Testis (tissue), 3 donors: ENCODE measurements around the gene FAM177A1. TPM values are rescaled to one million over a fixed set of nuclear protein-coding genes. Genes with fewer than 3 reads are reported as not detected.

Experiments used
- DNase-seq: peaks from one replicate; pipeline ENCODE4 v3.0.0-alpha.2; 2019
- H3K27ac ChIP-seq, 2 donors: fragments of 200-600 bp; sonication (generic); one replicate each; pipeline ENCODE4 v1.5.1; 2019
- H3K27me3 ChIP-seq: fragments of 200-600 bp; sonication (generic); one replicate; pipeline ENCODE4 v1.5.1; 2019
- H3K36me3 ChIP-seq: fragments of 200-600 bp; sonication (generic); one replicate; pipeline ENCODE4 v1.5.1; 2017; ENCODE audit warnings: low read depth; ENCODE audit errors: missing control alignments
- H3K4me1 ChIP-seq: fragments of 200-600 bp; sonication (generic); one replicate; pipeline ENCODE4 v1.5.1; 2019
- H3K4me3 ChIP-seq, 2 donors: fragments of 200-600 bp; sonication (generic); one replicate each; pipeline ENCODE4 v1.5.1; 2017 to 2019
- H3K9me3 ChIP-seq: fragments of 200-600 bp; sonication (generic); one replicate; pipeline ENCODE4 v1.5.1; 2017
- POLR2A ChIP-seq: fragments of 450-650 bp; IDR thresholded peaks from one replicate; pipeline ENCODE4 v1.6.1; 2017; ENCODE audit warnings: antibody characterized with exemption, mild to moderate bottlenecking, moderate library complexity
- WGBS, 2 donors: methylation state at CpG; one replicate each; pipeline ENCODE4 v1.1.5; 2018; 5-methylcytosine and 5-hydroxymethylcytosine counted together
- intact Hi-C: fragments of 100-400 bp; cut with DNase I; formaldehyde crosslinking; loops from one replicate; pipeline ENCODE4 v1.15.1; 2023; ENCODE audit warnings: low total_unique reads
- polyA plus RNA-seq: library from polyadenylated mRNA; stranded (reverse); fragments of 350-450 nt; fragmentation: Illumina TruSeq; extraction: RNeasy Lipid Tissue Mini Kit (QIAGEN cat#74804); gene quantifications from one replicate; pipeline ENCODE4 v1.2.3, GENCODE V29; 2014; ENCODE audit warnings: low read depth, low replicate concordance; ENCODE audit not compliant: insufficient read depth
- total RNA-seq, 2 donors: library from RNA; depleted of rRNA; stranded (reverse); fragments of >200 nt; gene quantifications; one replicate each; pipeline ENCODE4 v1.2.3, GENCODE V29; 2016
- TF ChIP-seq, protein P1 (sequence below), 3 experiments: fragments of 450-650 bp in 2 of 3; fragments of 200-600 bp in 1 of 3; sonication (generic) in 1 of 3; IDR thresholded peaks; one replicate each; pipeline ENCODE4 v1.5.1; 2016 to 2019; ENCODE audit warnings: antibody characterized with exemption in 3 of 3, mild to moderate bottlenecking in 2 of 3, moderate library complexity in 1 of 3

The FAM177A1 gene
- total and polyA plus RNA-seq, 3 donors from 2014 or later: 49.6 to 112 (median 52.5) TPM

DNA sequence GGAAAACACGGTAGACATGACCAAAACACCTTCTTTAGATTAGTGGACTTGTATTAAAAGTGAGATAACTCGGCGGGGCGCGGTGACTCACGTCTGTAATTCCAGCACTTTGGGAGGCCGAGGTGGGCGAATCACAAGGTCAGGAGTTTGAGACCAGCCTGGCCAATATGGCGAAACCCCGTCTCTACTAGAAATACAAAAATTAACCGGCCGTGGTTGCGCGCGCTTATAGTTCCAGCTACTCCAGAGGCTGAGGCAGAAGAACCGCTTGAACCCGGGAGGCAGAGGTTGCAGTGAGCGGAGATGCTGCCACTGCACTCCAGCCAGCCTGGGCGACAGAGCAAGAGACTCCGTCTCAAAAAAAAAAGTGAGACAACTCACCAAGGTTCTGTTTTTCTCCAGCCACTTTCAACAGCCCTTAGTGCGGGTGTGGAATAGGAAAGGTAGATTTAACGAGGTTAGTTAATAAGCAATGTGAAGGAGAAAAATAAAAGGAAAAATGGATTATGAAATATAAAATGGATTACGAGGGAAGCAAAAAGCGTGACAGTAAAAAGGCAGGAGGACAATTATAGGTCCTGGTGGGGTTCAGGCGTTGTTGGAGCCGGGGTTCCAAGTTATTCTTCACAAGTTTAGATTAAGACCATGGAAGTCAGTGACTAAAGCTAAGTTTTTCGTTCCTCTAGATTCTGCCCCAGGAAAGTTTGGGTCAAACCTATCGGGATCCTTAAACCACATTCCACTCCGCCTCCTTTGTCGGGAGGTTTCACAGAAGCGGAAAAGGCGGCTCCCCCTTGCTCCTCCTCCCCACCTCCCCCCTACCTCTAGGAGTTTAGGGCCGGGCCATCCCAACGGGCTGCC lies 75.2 kb downstream of the FAM177A1 start:
- TF ChIP-seq, protein P1, sequence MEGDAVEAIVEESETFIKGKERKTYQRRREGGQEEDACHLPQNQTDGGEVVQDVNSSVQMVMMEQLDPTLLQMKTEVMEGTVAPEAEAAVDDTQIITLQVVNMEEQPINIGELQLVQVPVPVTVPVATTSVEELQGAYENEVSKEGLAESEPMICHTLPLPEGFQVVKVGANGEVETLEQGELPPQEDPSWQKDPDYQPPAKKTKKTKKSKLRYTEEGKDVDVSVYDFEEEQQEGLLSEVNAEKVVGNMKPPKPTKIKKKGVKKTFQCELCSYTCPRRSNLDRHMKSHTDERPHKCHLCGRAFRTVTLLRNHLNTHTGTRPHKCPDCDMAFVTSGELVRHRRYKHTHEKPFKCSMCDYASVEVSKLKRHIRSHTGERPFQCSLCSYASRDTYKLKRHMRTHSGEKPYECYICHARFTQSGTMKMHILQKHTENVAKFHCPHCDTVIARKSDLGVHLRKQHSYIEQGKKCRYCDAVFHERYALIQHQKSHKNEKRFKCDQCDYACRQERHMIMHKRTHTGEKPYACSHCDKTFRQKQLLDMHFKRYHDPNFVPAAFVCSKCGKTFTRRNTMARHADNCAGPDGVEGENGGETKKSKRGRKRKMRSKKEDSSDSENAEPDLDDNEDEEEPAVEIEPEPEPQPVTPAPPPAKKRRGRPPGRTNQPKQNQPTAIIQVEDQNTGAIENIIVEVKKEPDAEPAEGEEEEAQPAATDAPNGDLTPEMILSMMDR (IDR thresholded peaks at IDR 0.05): no peak
- TF ChIP-seq POLR2A: no peak
- Histone ChIP-seq H3K4me3 (peak overlapping the region; percentile 79 to 90), H3K36me3 (no peaks in the 10 kb centered on the region), H3K4me1 (peaks cover 11% of the 10 kb centered on the region), H3K9me3 (no peaks in the 10 kb centered on the region), H3K27me3 (no peaks in the 10 kb centered on the region), H3K27ac (peak overlapping the region; percentile 96 to 97)
- WGBS, 2 donors: 15 to 16% methylated on average over 34 of the region's 34 CpGs
- intact Hi-C loops: loop anchor here (10.0 kb wide), 1 partner anchor 294 kb away; no protein-coding TSS in a partner anchor
- DNase-seq: peak; percentile 25

DNA sequence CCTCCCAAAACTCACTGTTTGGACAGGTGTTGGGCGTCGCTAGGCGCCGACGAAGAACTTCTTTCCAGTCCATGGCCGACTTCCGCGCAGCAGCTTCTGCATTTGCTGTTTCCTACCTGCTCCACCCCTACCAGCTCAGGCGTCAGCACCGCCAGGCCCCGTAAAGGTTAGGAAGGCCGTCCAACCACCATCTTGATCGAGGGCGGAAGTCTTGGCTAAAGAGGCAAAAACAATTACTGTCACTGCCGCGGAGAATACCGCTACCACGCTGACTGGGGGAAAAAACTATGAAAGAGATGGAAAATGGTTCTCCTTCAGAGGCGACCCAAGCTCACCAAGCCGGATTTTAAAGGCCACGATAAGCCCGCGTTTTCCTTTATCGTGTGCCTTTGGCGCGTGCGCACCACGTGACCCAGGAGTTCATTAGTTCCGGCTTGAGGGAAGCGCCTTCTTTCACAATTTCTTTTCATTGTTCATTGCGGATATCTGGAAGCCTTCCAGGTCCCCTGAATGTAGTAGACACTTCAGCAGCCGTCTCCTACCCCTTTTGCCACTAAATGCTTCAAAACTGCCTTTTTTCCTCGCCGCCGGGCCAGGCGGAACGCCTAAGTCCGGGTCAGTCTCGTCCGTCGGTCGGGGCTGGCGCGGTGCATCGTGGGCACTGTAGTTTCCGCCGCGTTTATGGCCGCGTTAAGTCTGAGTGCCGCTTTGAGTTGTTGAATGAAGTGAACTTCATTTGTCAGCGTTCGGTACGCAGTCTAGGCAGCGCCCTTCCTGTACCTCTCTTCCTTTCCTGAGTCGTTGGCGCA lies 76.0 kb downstream of the FAM177A1 start, which contains the start of the genes PPP2R3C and PRORP:
PPP2R3C (minus strand) TSS at position 104 of the 809 bp plus-strand sequence; CDS start at position 73, 31 bp downstream.
PRORP (plus strand) TSS at position 666 of the 809 bp plus-strand sequence. CDS start 694 bp downstream, outside the sequence.
- TF ChIP-seq, protein P1 (IDR thresholded peaks at IDR 0.05): no peak
- TF ChIP-seq POLR2A: no peak
- Histone ChIP-seq H3K4me3 (peak within 1 kb of the TSS; percentile 79 to 90), H3K27me3 (no peaks in the 10 kb centered on the region), H3K4me1 (peaks cover 11% of the 10 kb centered on the region), H3K9me3 (no peaks in the 10 kb centered on the region), H3K36me3 (no peaks in the 10 kb centered on the region), H3K27ac (peak within 1 kb of the TSS; percentile 96 to 97)
- peak; percentile 96 for DNase-seq
- WGBS, 2 donors: 0 to 1% methylated on average over 50 to 57 of the region's 57 CpGs
- intact Hi-C loops: loop anchor here (10.0 kb wide), 1 partner anchor 293 kb away; no protein-coding TSS in a partner anchor

- DNase-seq: no peak
- WGBS, 2 donors: 4 to 7% methylated on average over 18 to 23 of the region's 23 CpGs
- no peaks in the 10 kb centered on the region for H3K27me3 ChIP-seq
- H3K4me1 ChIP-seq: peaks cover 11% of the 10 kb centered on the region
- H3K36me3 ChIP-seq: no peaks in the 10 kb centered on the region
- H3K4me3 ChIP-seq: peak overlapping the region; percentile 79 to 90
- intact Hi-C loops: loop anchor here (10.0 kb wide), 1 partner anchor 292 kb away; no protein-coding TSS in a partner anchor
- H3K27ac ChIP-seq: peak overlapping the region; percentile 96 to 97
- TF ChIP-seq POLR2A: no peak
- TF ChIP-seq, protein P1 (IDR thresholded peaks at IDR 0.05): no peak
- H3K9me3 ChIP-seq: no peaks in the 10 kb centered on the region
Measured at GRCh38 chr14:35122696-35123387, 76.8 kb downstream of the FAM177A1 start.

- 41 to 44% methylated on average over 3 of the region's 3 CpGs for WGBS, 2 donors
- no peak for DNase-seq
- TF ChIP-seq, protein P1 (IDR thresholded peaks at IDR 0.05): no peak
- no peak for TF ChIP-seq POLR2A
- H3K27me3 ChIP-seq: no peaks in the 10 kb centered on the region
- peak overlapping the region in 1 of 2 donors; percentile 97 for H3K27ac ChIP-seq
- H3K4me1 ChIP-seq: peaks cover 11% of the 10 kb centered on the region
- no peaks in the 10 kb centered on the region for H3K36me3 ChIP-seq
- intact Hi-C loops: loop anchor here (10.0 kb wide), 1 partner anchor 291 kb away; no protein-coding TSS in a partner anchor
- H3K9me3 ChIP-seq: no peaks in the 10 kb centered on the region
- H3K4me3 ChIP-seq: peak overlapping the region in 1 of 2 donors; percentile 90
Measured at GRCh38 chr14:35123388-35123703, 77.3 kb downstream of the FAM177A1 start.
